HG02943 (cell line): Measurements from ENCODE around the gene NECTIN2.
"Not testable (repeated sequence)": the region's sequence is repeated elsewhere in the genome, so short reads cannot be mapped to it uniquely, and the experiment has no call there.

Experiments
- ATAC-seq: cut with Tn5 transposase; IDR thresholded peaks from one replicate; pipeline ENCODE4 v1.9.1; 2021; ENCODE audit warnings: mild to moderate bottlenecking, low read depth, moderate library complexity; ENCODE audit not compliant: unreplicated experiment

NECTIN2 gene

DNA sequence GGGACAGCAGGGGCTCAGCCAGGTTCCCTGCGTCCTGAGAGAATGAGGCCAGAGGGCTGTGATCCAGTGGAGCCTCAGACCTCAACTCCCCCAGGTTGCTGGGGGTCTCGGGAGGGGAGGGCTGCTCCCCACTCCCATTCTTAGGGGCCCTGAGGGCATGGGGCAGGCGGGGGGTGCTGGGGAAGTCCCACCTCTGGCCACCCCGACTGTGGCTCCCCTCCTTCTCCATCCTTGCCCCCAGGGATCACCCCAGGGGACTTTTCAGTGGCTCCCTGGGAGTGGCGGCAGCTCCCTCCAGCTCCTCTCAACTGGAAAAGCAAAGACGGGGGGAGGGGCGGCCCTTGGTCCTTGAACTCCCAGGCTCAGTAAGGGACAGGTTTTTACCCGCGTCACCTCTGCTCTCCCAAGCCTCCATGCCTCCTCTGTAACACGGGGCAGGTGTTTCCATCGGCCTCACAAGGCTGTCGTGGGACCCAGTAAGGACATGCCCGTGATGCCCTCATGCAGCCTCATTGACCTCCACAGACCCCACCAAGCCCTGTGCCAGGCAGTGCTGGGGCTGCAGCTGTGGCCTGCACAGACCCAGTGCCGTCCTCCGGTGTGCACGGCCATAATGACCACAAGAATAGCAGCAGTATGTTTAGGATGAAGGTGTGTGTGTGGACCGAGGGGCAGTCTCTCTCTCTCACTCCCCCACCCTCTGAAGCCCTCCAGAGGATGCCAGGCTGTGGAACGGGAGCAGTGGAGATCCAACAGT lies 33.4 kb downstream of the NECTIN2 start:
- no peak for ATAC-seq

DNA sequence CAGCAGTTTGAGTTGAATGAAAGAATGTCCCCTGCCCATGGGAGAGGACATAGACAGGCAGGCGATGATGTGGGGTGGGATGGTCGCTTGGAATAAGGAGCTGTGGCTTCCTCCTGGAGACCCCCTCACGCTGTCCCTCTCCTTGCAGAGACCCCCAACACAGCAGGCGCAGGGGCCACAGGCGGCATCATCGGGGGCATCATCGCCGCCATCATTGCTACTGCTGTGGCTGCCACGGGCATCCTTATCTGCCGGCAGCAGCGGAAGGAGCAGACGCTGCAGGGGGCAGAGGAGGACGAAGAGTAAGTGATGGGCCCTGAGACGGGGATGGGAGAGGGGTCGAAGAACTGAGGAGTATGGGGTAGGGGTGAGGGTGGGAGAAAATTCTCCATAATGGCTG lies 36.0 kb downstream of the NECTIN2 start:
- ATAC-seq: no peak

DNA sequence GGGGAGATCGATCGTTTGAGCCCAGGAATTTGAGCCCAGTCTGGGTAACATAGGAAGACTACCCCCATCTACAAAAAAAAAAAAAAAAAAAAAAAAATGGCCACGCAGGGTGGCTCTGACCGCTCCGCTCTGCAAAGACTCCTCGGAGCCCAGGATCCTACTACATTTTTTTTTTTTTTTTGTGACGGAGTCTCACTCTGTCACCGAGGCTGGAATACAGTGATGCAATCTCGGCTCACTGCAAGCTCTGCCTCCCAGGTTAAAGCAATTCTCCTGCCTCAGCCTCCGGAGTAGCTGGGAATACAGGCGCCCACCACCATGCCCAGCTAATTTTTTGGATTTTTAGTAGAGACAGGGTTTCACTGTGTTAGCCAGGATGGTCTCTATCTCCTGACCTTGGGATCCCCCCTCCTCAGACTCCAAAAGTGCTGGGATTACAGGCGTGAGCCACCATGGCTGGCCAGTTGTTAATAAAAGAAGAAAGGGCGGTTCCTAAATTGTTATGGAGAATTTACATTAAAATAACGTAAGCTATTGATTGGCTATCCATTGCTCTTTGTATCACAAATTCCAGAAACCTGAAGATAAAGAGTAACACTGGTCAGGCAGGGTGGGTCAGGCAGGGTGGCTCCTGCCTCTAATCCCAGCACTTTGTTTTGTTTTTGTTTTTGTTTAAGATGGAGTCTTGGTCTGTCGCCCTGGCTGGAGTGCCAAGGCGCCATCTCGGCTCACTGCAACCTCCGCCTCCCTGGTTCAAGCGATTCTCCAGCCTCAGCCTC lies 36.7 kb downstream of the NECTIN2 start:
- not testable (repeated sequence) for ATAC-seq

DNA sequence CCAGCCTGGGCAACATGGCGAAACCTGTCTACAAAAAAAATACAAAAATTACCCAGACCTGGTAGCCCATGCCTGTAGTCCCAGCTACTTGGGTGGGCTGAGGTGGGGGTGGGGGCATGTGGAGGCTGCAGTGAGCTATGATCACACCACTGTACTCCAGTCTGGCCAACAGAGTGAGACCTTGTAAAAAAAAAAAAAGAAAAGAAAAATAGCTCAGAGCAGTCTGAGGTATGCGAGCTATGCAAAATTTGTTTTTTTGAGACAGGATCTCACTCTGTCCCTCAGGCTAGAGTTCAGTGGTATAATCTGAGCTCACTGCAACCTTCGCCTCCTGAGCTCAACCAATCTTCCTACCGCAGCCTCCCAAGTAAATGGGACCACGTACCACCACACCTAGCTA lies 37.8 kb downstream of the NECTIN2 start:
- no peak for ATAC-seq

DNA sequence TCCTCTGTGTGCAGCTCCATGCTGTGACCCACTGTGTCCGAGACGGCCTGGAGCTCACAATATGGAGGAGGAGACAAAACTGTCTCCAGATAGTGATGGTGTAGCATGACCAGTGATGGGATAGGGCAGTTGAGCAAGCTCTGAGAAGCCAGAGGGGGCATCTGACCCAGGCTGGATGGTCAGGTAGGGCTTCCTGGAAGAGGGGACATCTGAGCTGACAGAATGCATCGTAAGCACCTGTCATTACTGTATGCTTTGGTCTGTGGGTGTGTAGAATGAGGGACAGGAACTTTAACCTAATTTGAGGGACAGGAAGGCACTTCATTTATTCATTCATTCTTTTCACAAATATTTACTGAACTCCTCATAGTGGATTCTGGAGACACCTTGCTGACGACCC lies 38.5 kb downstream of the NECTIN2 start:
- no peak for ATAC-seq

DNA sequence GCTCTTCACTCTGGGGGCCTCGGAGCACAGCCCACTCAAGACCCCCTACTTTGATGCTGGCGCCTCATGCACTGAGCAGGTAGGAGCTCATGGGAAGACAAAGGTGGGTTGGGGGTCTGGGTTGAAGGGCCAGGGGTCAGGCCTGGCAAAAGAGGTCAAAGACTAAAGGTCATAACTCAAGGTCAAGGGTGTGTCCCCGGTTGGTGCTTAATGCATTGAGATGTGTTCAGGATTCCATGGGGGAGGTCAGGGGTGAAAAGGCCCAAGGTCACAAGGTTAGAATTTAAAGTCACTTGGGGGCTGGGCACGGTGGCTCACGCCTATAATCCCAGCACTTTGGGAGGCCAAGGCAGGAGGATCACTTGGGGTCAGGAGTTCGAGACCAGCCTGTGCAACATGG lies 40.0 kb downstream of the NECTIN2 start:
- ATAC-seq: no peak

GRCh38 chr19:44887648-44888047 lies 41.6 kb downstream of the NECTIN2 start:
- no peak for ATAC-seq

DNA sequence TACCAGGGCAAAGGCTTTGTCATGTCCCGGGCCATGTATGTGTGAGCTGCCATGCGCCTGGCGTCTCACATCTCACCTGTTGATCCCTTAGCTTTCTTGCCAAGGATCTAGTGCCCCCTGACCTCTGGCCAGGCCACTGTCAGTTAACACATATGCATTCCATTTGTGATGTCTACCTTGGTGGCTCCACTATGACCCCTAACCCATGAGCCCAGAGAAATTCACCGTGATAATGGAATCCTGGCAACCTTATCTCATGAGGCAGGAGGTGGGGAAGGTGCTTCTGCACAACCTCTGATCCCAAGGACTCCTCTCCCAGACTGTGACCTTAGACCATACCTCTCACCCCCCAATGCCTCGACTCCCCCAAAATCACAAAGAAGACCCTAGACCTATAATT lies 42.2 kb downstream of the NECTIN2 start:
- not testable (repeated sequence) for ATAC-seq

DNA sequence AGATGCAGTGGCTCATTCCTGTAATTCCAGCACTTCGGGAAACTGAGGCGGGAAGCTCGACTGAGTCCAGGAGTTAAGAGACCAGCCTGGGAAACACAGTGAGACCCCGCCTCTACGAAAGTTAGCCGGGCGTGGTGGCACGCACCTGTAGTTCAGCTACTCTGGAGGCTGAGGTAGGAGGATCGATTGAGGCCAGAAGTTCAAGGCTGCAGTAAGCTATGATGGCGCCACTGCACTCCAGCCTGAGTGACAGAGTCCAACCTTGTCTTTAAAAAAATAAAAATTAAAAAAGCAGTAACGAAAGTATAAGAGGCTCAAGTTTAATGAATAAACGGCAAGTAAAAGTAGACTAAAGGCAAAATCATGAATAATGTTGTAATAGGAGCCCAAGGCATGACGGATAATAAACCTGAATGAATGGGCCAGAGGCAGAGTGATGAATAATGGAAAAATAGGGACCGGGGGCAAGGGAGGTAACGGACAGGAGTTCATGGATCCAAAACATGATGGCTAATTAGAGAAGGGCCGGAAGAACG lies 43.8 kb downstream of the NECTIN2 start:
- ATAC-seq: no peak

DNA sequence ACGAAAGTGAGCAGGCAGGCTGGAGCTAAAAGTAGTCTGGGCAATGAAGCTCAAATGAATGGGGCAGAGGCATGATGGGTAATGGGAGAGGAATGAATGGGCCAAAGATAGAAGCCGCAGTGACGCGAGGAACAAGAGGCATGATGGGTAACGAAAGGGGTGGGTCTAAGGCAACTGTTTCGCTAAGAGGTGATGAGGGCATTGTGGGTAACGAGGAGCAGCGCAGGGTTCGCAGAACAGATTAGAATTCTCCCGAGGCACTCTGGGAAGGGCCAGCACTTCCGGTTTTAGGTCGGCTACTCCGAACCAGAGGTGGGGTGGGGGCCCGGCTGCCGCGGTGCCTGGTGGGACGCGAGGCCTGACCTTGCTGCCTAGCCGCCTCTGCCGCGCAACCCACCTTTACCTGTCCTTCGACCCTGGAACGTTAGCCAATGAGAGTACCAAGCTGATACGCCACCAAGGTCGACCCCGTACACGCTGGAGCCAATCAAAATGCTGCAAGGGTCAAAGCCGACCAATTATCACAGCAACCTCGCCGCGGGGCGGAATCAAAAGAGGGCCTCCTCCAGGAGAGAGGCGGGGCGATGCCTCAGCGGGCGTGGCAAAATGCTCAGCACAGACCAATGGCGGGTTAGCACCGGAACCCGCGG lies 44.4 kb downstream of the NECTIN2 start:
- ATAC-seq: peak; percentile 85

- ATAC-seq: peak; percentile 62
Observed at GRCh38 chr19:44891016-44891882, 45.2 kb downstream of the NECTIN2 start, which contains the start of gene TOMM40. TSS of gene TOMM40 (plus strand) at chr19:44891254. CDS start at chr19:44891416, 162 bp downstream.

- ATAC-seq: no peak
Observed at GRCh38 chr19:44892932-44893331, 46.8 kb downstream of the NECTIN2 start.

- ATAC-seq: no peak
Observed at GRCh38 chr19:44893332-44894051, 47.4 kb downstream of the NECTIN2 start.

DNA sequence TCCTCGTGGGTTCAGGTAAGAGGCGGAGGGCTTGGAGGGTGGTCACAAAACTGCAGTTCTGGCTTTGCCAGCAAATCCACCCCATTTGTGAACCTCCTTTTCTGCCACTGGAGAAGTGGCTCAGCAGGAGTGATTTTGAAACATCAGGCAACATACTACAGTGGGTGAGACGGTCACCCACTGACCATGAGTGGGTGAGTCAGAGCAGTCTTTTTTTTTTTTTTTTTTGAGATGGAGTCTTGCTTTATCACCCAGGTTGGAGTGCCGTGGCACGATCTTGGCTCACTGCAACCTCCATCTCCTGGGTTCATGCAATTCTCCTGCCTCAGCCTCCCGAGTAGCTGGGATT lies 47.9 kb downstream of the NECTIN2 start:
- ATAC-seq: no peak

DNA sequence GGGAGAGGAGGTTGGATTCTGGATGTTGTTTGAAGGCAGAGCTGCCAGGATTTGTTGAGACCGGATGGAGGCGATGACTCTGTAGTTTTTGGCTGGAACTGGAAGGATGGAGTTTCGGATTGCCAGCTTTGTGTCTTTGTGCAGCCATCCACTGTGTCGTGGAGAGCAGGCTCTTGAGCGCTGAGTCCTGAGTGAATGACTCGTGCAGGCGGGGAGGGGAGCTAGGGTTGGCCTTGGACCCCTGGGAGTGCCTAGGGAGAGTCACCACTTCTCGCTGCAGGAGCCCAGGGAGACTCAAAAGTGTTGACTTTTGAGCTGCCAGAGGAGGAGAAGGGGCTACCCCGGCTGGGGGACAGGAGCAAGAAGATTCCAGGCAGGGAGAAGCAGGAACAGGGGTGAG lies 48.8 kb downstream of the NECTIN2 start:
- no peak for ATAC-seq

- no peak for ATAC-seq
Observed at GRCh38 chr19:44897835-44898234, 51.7 kb downstream of the NECTIN2 start.

GRCh38 chr19:44900328-44901244 lies 54.5 kb downstream of the NECTIN2 start:
- ATAC-seq: no peak

GRCh38 chr19:44903216-44903601 lies 57.1 kb downstream of the NECTIN2 start:
- no peak for ATAC-seq
